ENCODE measurements around the gene MCHR1.
"Not testable (repeated sequence)": the region's sequence is repeated elsewhere in the genome, so short reads cannot be mapped to it uniquely, and the experiment has no call there.

The MCHR1 gene

GRCh38 chr22:40654522-40655167 is 24.6 kb upstream of the MCHR1 start:
- in situ Hi-C loops (cut with HindIII; ENCODE audit: low sequenced_read_pairs) = no loop called here

DNA sequence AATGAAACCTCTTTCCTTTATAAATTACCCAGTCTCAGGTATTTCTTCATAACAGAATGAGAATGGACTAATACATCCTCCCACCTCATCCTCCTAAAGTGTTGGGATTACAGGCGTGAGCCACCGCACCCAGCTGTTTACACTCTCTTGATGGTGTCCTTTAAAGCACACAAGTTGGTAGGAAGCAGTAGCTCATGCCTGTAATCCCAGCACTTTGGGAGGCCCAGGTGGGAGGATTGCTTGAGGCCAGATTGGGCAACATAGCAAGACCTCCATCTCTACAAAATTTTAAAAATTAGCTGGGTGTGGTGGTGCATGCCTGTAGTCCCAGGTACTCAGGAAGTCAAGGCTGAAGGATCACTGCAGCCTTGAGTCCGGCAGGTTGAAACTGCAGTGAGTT is 23.3 kb upstream of the MCHR1 start:
- in situ Hi-C loops (cut with HindIII; ENCODE audit: low sequenced_read_pairs) = not testable (repeated sequence)

DNA sequence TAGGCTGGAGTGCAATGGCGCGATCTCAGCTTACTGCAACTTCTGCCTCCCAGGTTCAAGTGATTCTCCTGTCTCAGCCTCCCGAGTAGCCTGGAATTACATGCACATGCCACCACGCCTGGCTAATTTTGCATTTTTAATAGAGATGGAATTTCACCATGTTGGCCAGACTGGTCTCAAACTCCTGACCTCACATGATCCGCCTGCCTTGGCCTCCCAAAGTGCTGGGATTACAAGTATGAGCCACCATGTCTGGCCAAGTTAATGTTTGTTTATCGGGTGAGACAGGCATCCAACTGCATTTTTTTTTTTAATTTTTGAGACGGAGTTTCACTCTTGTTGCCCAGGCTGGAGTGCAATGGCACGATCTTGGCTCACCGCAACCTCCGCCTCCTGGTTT is 22.6 kb upstream of the MCHR1 start:
- in situ Hi-C loops (cut with HindIII; ENCODE audit: low sequenced_read_pairs) = not testable (repeated sequence)

- in situ Hi-C loops (cut with HindIII; ENCODE audit: low sequenced_read_pairs) = no loop called here
These were observed 20.1 kb upstream of the MCHR1 start for GRCh38 chr22:40659166-40659565.

- in situ Hi-C loops (cut with HindIII; ENCODE audit: low sequenced_read_pairs) = no loop called here
These were observed 18.6 kb upstream of the MCHR1 start for GRCh38 chr22:40660730-40661129.

DNA sequence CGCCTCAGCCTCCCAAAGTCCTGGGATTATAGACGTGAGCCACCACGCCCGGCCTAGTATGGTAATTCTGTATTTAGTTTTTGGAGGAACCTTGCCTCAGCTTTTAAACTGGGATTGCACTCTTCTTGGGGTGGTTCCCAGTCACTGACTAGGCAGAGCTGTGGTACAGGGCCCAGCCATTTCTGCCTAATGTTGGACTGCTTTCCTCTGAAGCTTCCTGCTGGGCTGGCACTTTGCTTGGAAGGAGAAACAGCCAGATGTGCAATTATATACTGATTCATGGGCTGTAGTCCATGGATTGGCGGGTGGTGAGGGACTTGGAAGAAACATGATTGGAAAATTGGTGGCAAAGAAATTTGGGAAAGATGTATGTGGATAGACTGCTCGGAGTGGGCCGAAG is 17.6 kb upstream of the MCHR1 start:
- in situ Hi-C loops (cut with HindIII; ENCODE audit: low sequenced_read_pairs) = no loop called here

GRCh38 chr22:40665312-40665711 is 14.0 kb upstream of the MCHR1 start:
- in situ Hi-C loops (cut with HindIII; ENCODE audit: low sequenced_read_pairs) = no loop called here

GRCh38 chr22:40666151-40666848 is 13.0 kb upstream of the MCHR1 start:
- in situ Hi-C loops (cut with HindIII; ENCODE audit: low sequenced_read_pairs) = no loop called here

GRCh38 chr22:40668611-40669411 is 10.5 kb upstream of the MCHR1 start:
- in situ Hi-C loops (cut with HindIII; ENCODE audit: low sequenced_read_pairs) = no loop called here

GRCh38 chr22:40670058-40670457 is 9.2 kb upstream of the MCHR1 start:
- in situ Hi-C loops (cut with HindIII; ENCODE audit: low sequenced_read_pairs) = no loop called here

DNA sequence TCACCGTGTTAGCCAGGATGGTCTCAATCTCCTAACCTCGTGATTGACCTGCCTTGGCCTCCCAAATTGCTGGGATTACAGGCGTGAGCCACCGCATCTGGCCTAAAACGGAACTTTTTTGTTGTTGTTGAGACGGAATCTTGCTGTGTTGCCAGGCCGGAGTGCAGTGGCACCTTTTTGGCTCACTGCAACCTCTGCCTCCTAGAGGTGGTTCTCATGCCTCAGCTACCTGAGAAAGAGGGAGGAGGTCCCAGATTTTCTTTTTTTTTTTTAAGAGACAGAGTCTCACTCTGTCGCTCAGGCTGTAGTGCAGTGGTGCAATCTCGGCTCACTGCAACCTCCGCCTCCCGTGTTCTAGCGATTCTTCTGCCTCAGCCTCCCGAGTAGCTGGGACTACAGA is 7.9 kb upstream of the MCHR1 start:
- in situ Hi-C loops (cut with HindIII; ENCODE audit: low sequenced_read_pairs) = no loop called here

- in situ Hi-C loops (cut with HindIII; ENCODE audit: low sequenced_read_pairs) = no loop called here
These were observed 7.4 kb upstream of the MCHR1 start for GRCh38 chr22:40671796-40672360.

GRCh38 chr22:40673017-40673416 is 6.3 kb upstream of the MCHR1 start:
- in situ Hi-C loops (cut with HindIII; ENCODE audit: low sequenced_read_pairs) = no loop called here

DNA sequence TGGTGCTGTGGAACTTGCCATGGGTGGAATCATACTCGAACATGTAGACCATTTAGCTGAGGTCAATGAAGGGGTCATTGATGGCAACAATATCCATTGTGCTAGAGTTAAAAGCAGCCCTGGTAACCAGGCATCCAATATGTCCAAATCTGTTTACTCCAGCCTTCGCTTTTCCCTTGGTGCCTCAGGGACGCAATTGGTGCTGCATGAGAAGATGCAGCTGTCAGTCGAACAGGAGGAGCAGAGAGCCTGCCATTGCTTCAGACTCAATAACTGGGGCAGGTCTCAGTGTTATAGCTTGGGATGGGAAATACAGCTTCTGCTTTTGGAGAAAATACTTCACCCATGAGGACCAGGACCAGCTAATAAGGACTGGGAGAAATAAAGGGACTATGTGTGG is 5.0 kb upstream of the MCHR1 start:
- in situ Hi-C loops (cut with HindIII; ENCODE audit: low sequenced_read_pairs) = no loop called here

- in situ Hi-C loops (cut with HindIII; ENCODE audit: low sequenced_read_pairs) = not testable (repeated sequence)
These were observed 3.1 kb upstream of the MCHR1 start for GRCh38 chr22:40676166-40676565.

GRCh38 chr22:40676644-40677043 is 2.6 kb upstream of the MCHR1 start:
- in situ Hi-C loops (cut with HindIII; ENCODE audit: low sequenced_read_pairs) = no loop called here

DNA sequence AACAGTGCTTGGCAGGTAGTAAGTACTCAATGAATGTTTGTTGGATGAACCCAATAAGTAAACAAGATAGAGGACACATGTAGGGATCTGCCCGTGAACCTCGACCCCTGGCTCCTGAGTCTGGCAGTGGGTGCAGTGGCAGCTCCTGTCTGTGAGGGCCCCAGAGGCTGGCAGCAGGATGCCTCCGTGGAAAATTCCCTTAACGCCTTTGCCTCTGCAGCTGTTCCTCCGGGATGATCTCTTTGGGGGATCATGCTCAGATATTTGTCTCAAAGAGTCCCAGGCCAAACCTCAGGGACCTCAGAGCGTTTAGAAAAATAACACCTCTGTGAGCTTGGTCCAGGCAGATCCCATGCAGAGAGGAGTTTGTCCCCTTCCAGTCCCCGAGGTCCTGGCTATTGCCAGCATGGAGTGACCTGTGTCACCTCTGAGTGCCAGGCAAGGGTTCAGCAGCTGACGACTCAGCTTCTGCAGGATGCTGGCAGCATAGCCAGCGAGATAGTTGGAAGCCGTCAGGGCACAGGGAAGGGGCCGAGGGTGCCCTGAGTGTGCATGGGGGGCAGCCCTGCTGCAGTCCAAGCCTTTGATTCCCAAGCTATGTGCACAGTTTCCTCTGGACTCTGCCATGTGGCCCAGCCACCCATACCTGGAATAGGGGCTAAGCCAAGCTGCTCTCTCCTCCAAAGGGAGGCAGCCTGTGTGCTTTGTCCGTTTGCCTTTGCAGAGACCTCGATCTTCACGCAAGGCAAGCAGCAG is 613 bp upstream of the MCHR1 start:
- in situ Hi-C loops (cut with HindIII; ENCODE audit: low sequenced_read_pairs) = no loop called here

- in situ Hi-C loops (cut with HindIII; ENCODE audit: low sequenced_read_pairs) = no loop called here
These were observed 907 bp downstream of the MCHR1 start for GRCh38 chr22:40679964-40680818.

GRCh38 chr22:40680819-40681183 is 1.5 kb downstream of the MCHR1 start:
- in situ Hi-C loops (cut with HindIII; ENCODE audit: low sequenced_read_pairs) = no loop called here

- in situ Hi-C loops (cut with HindIII; ENCODE audit: low sequenced_read_pairs) = no loop called here
These were observed 2.2 kb downstream of the MCHR1 start for GRCh38 chr22:40681451-40681850.

All from endothelial cell of hepatic sinusoid (primary cell).